Parathyroid adenoma (tissue), 2 donors: ENCODE measurements around the gene ITPR2.

Experiments used
- H2AFZ ChIP-seq: fragments of 300-600 bp; sonication (generic); one replicate; pipeline ENCODE4 v1.7.0; 2017; ENCODE audit warnings: antibody characterized with exemption, mild to moderate bottlenecking
- H3K27ac ChIP-seq: fragments of 300-600 bp; sonication (generic); one replicate; pipeline ENCODE4 v1.7.0; 2017
- H3K27me3 ChIP-seq: fragments of 300-600 bp; sonication (generic); one replicate; pipeline ENCODE4 v1.7.0; 2017; ENCODE audit warnings: low read length; ENCODE audit not compliant: control insufficient read depth, insufficient read depth
- H3K36me3 ChIP-seq: fragments of 300-600 bp; sonication (generic); one replicate; pipeline ENCODE4 v1.7.0; 2017; ENCODE audit warnings: low read length; ENCODE audit not compliant: control insufficient read depth, insufficient read depth
- H3K4me1 ChIP-seq: fragments of 300-600 bp; sonication (generic); one replicate; pipeline ENCODE4 v1.7.0; 2017; ENCODE audit warnings: control low read depth
- H3K4me2 ChIP-seq: fragments of 300-600 bp; sonication (generic); one replicate; pipeline ENCODE4 v1.7.0; 2017; ENCODE audit warnings: low read length
- H3K4me3 ChIP-seq: fragments of 300-600 bp; sonication (generic); one replicate; pipeline ENCODE4 v1.7.0; 2017; ENCODE audit warnings: low read depth, low read length
- H3K79me2 ChIP-seq: fragments of 300-600 bp; sonication (generic); one replicate; pipeline ENCODE4 v1.7.0; 2017; ENCODE audit warnings: control low read depth
- H3K9ac ChIP-seq: fragments of 300-600 bp; sonication (generic); one replicate; pipeline ENCODE4 v1.7.0; 2017; ENCODE audit warnings: mild to moderate bottlenecking
- H3K9me3 ChIP-seq: fragments of 300-600 bp; sonication (generic); one replicate; pipeline ENCODE4 v1.7.0; 2017; ENCODE audit warnings: low read length; ENCODE audit not compliant: control insufficient read depth
- CTCF ChIP-seq: fragments of 300-600 bp; sonication (generic); IDR thresholded peaks from one replicate; pipeline ENCODE4 v1.7.0; 2017; ENCODE audit warnings: antibody characterized with exemption, mild to moderate bottlenecking
- donor health status: primary hyperparathyroidism.

Gene ITPR2

GRCh38 chr12:26389343-26389742, 443.7 kb downstream of the ITPR2 start:
- no peak for TF ChIP-seq CTCF
- Histone ChIP-seq H2AFZ (no peak overlapping the region), H3K79me2 (no peaks in the 10 kb centered on the region), H3K27ac (no peak overlapping the region), H3K4me2 (no peak overlapping the region), H3K36me3 (no peaks in the 10 kb centered on the region), H3K4me1 (no peaks in the 10 kb centered on the region), H3K27me3 (no peaks in the 10 kb centered on the region), H3K4me3 (no peak overlapping the region), H3K9ac (no peak overlapping the region), H3K9me3 (no peaks in the 10 kb centered on the region)

GRCh38 chr12:26384536-26384935, 448.5 kb downstream of the ITPR2 start:
- no peak for TF ChIP-seq CTCF
- no peak overlapping the region for H3K4me3 ChIP-seq
- no peaks in the 10 kb centered on the region for H3K79me2 ChIP-seq
- H3K27ac ChIP-seq = no peak overlapping the region
- H3K9ac ChIP-seq = no peak overlapping the region
- H2AFZ ChIP-seq = no peak overlapping the region
- H3K36me3 ChIP-seq = no peaks in the 10 kb centered on the region
- no peaks in the 10 kb centered on the region for H3K4me1 ChIP-seq
- no peaks in the 10 kb centered on the region for H3K27me3 ChIP-seq
- no peaks in the 10 kb centered on the region for H3K9me3 ChIP-seq
- no peak overlapping the region for H3K4me2 ChIP-seq

- Histone ChIP-seq H3K4me2 (no peak overlapping the region), H3K36me3 (no peaks in the 10 kb centered on the region), H3K27ac (no peak overlapping the region), H3K4me3 (no peak overlapping the region), H3K79me2 (no peaks in the 10 kb centered on the region), H3K4me1 (no peaks in the 10 kb centered on the region), H3K9ac (no peak overlapping the region), H3K27me3 (no peaks in the 10 kb centered on the region), H2AFZ (no peak overlapping the region), H3K9me3 (no peaks in the 10 kb centered on the region)
- no peak for TF ChIP-seq CTCF
These were observed 450.0 kb downstream of the ITPR2 start for GRCh38 chr12:26383041-26383440.

DNA sequence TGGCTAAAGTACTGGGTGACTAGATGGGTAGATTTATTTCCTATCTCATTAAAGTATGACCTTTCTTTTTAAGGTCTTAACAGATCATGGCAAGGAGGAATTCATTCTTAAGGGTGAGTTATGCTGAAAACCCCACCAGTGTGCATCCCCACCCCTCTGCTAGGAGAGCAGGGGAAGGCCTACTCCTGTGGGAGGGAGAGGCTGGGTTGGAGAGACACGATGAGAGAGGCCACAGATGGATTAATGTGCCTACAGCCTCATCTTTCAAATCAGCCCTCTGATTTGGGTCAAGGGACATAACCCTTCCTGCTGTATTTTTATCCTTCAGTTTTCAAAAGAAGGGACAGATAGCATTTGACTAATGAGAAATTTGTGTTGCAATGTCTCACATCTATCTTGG, 452.1 kb downstream of the ITPR2 start:
- no peak overlapping the region for H3K27ac ChIP-seq
- H3K4me2 ChIP-seq = no peak overlapping the region
- TF ChIP-seq CTCF = no peak
- no peaks in the 10 kb centered on the region for H3K36me3 ChIP-seq
- H3K9ac ChIP-seq = no peak overlapping the region
- H3K27me3 ChIP-seq = no peaks in the 10 kb centered on the region
- H3K79me2 ChIP-seq = no peaks in the 10 kb centered on the region
- no peaks in the 10 kb centered on the region for H3K4me1 ChIP-seq
- no peaks in the 10 kb centered on the region for H3K9me3 ChIP-seq
- no peak overlapping the region for H3K4me3 ChIP-seq
- H2AFZ ChIP-seq = no peak overlapping the region

DNA sequence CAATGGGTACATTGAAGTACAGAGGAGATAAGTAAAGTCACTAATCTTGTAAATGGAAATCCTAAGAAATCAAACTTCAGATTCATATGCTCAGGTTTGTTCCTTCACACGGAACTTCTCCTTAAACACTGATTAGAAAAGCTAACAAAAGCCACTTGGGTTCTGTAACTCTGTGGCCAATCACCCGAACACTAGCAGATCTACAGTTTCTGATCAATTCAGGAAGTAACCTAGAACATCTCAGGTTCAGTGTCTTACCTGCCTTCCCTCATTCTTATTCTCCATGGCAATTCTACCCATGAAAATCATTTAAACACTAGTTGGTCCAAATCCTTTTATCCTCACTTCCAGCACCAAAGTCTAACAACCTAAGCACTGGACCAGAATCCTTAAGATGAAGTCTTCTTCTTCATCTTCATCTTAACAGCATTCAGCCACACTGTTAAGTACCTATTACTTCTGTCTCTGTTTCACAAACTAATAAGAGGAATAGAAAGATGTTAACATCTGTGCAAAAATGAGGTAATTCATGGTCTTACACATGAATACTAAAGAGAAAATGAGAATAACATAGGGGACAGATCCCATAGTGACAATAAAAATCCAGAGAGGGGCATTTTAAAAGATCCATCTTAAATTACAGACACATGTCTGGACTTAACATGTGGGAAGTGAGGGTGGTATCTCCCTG, 453.1 kb downstream of the ITPR2 start:
- Histone ChIP-seq H3K9ac (no peak overlapping the region), H3K79me2 (no peaks in the 10 kb centered on the region)

More for the DNA sequence above, 453.1 kb downstream of the ITPR2 start:
- Histone ChIP-seq H3K27me3 (no peaks in the 10 kb centered on the region), H3K4me3 (no peak overlapping the region), H2AFZ (no peak overlapping the region), H3K4me1 (no peaks in the 10 kb centered on the region), H3K27ac (no peak overlapping the region), H3K36me3 (no peaks in the 10 kb centered on the region), H3K9me3 (no peaks in the 10 kb centered on the region), H3K4me2 (no peak overlapping the region)
- TF ChIP-seq CTCF = no peak
